GM12878 (cell line): Measurements from ENCODE around the gene ZNF544. TPM values are rescaled to one million over a fixed set of nuclear protein-coding genes. Genes with fewer than 3 reads are reported as not detected.

ENCODE experiments used
- ATAC-seq: fragments of 200-7000 bp; cut with Tn5 transposase; 3 replicates; pipeline ENCODE4 v1.9.1; 2020; ENCODE audit warnings: mild to moderate bottlenecking, moderate library complexity
- BruUV-seq: library from RNA; stranded (reverse); fragments of 400-500 nt; replicated peaks from 2 replicates; lab custom pipeline; 2021; lab: Mats Ljungman, UMichigan
- CTCF ChIA-PET: fragments of 300-600 bp; sonication (Branson Sonifier 250); formaldehyde crosslinking; extraction: SDS; loops from one replicate; lab custom pipeline; 2021; ENCODE audit warnings: inconsistent platforms; lab: Yijun Ruan, JAX
- POLR2A ChIA-PET: fragments of 350-600 bp; formaldehyde crosslinking; extraction: SDS; loops from one replicate; lab custom pipeline; 2021; ENCODE audit warnings: inconsistent platforms; lab: Charles Lee
- RAD21 ChIA-PET: fragments of 300-600 bp; sonication (Branson Sonifier 250); formaldehyde crosslinking; loops from one replicate; lab custom pipeline; 2023; ENCODE audit warnings: antibody characterized with exemption; ENCODE audit not compliant: unreplicated experiment; lab: Charles Lee
- SMC1A ChIA-PET: fragments of 300-600 bp; sonication (Branson Sonifier 250); formaldehyde crosslinking; loops from one replicate; lab custom pipeline; 2023; ENCODE audit not compliant: unreplicated experiment, uncharacterized antibody; lab: Charles Lee
- DNase-seq: peaks from one replicate; pipeline ENCODE4 v3.0.0-alpha.2; 2011; ENCODE audit warnings: low read depth, low spot score
- FAIRE-seq: peaks from 3 replicates; lab custom pipeline; 2011; peaks lifted over from hg19 to GRCh38; lab: Jason Lieb, UNC
- H2AFZ ChIP-seq: 2 replicates; pipeline ENCODE4 v1.6.0; 2011; ENCODE audit warnings: low read depth, low read length, control low read depth; ENCODE audit not compliant: control insufficient read depth
- H3K27ac ChIP-seq: 2 replicates; pipeline ENCODE4 v1.5.1; 2011; ENCODE audit warnings: control low read depth; ENCODE audit not compliant: control insufficient read depth, insufficient read depth
- H3K27me3 ChIP-seq, 2 experiments: replicated peaks in 1 of 2; 2 replicates each; pipeline versions ENCODE4 v1.6.0 to v1.6.1; 2011; ENCODE audit warnings: low read length in 1 of 2; ENCODE audit not compliant: control insufficient read depth in 2 of 2, insufficient read depth in 2 of 2
- H3K36me3 ChIP-seq, 2 experiments: 2 replicates each; pipeline ENCODE4 v1.5.1; 2011; ENCODE audit warnings: low read length in 1 of 2; ENCODE audit not compliant: control insufficient read depth in 2 of 2, insufficient read depth in 2 of 2
- H3K4me1 ChIP-seq: 2 replicates; pipeline ENCODE4 v1.6.1; 2011; ENCODE audit warnings: mild to moderate bottlenecking, low read length, moderate library complexity, mixed read lengths; ENCODE audit not compliant: control insufficient read depth, insufficient read depth
- H3K4me2 ChIP-seq: 2 replicates; pipeline ENCODE4 v1.6.0; 2011; ENCODE audit warnings: control low read depth; ENCODE audit not compliant: control insufficient read depth, insufficient read depth
- H3K4me3 ChIP-seq: fragments of 200-600 bp; sonication (generic); 2 replicates; pipeline ENCODE4 v1.5.1; 2016
- H3K79me2 ChIP-seq: 2 replicates; pipeline ENCODE4 v1.6.0; 2011; ENCODE audit warnings: low read length; ENCODE audit not compliant: control insufficient read depth, insufficient read depth
- H3K9ac ChIP-seq: 2 replicates; pipeline ENCODE4 v1.8.0; 2011; ENCODE audit warnings: low read length, control low read depth, mixed read lengths; ENCODE audit not compliant: control insufficient read depth, insufficient read depth
- H3K9me3 ChIP-seq: replicated peaks from 3 replicates; pipeline ENCODE4 v1.5.1; 2011; ENCODE audit warnings: mild to moderate bottlenecking, low read length; ENCODE audit not compliant: control insufficient read depth, insufficient read depth
- H4K20me1 ChIP-seq: 2 replicates; pipeline ENCODE4 v1.6.0; 2011; ENCODE audit not compliant: control insufficient read depth, insufficient read depth
- ATF7 ChIP-seq: fragments of 450-650 bp; IDR thresholded peaks from 2 replicates; pipeline ENCODE4 v1.6.1; 2016; ENCODE audit warnings: low read depth, mild to moderate bottlenecking
- CBFB ChIP-seq: IDR thresholded peaks from 2 replicates; pipeline ENCODE4 v1.6.1; 2016; ENCODE audit warnings: antibody characterized with exemption, low read depth
- E2F8 ChIP-seq: fragments of 450-650 bp; IDR thresholded peaks from 2 replicates; pipeline ENCODE4 v1.6.1; 2018; ENCODE audit warnings: mild to moderate bottlenecking, low read depth, moderate library complexity; ENCODE audit not compliant: partially characterized antibody
- ESRRA ChIP-seq: IDR thresholded peaks from 2 replicates; pipeline ENCODE4 v1.6.1; 2012; ENCODE audit warnings: mild to moderate bottlenecking, low read length, improper control_type of control experiment
- FOXK2 ChIP-seq: fragments of 450-650 bp; IDR thresholded peaks from 2 replicates; pipeline ENCODE4 v1.6.1; 2017; ENCODE audit warnings: mild to moderate bottlenecking, moderate library complexity
- HDAC2 ChIP-seq: fragments of 200-600 bp; sonication (generic); IDR thresholded peaks from 2 replicates; pipeline ENCODE4 v1.6.1; 2017
- IRF3 ChIP-seq: fragments of 450-650 bp; IDR thresholded peaks from 2 replicates; pipeline ENCODE4 v1.6.1; 2014; ENCODE audit warnings: mild to moderate bottlenecking
- MTA2 ChIP-seq: fragments of 450-650 bp; IDR thresholded peaks from 2 replicates; pipeline ENCODE4 v1.6.1; 2016; ENCODE audit warnings: low read depth, mild to moderate bottlenecking, moderate library complexity
- NFXL1 ChIP-seq: fragments of 450-650 bp; IDR thresholded peaks from 2 replicates; pipeline ENCODE4 v1.6.1; 2017; ENCODE audit warnings: antibody characterized with exemption, mild to moderate bottlenecking, borderline replicate concordance
- NFYA ChIP-seq: IDR thresholded peaks from 2 replicates; pipeline ENCODE4 v1.6.1; 2011; ENCODE audit warnings: low read depth, mild to moderate bottlenecking, low read length, improper control_type of control experiment, borderline replicate concordance
- REST ChIP-seq: IDR thresholded peaks from 2 replicates; pipeline ENCODE4 v1.6.1; 2012; ENCODE audit warnings: mild to moderate bottlenecking, low read depth, low read length
- RFX5 ChIP-seq: IDR thresholded peaks from 2 replicates; pipeline ENCODE4 v1.6.1; 2011; ENCODE audit warnings: low read depth, low read length, improper control_type of control experiment
- YY1 ChIP-seq: IDR thresholded peaks from 2 replicates; pipeline ENCODE4 v1.6.1; 2011; ENCODE audit warnings: low read depth, mild to moderate bottlenecking, low read length
- ZBTB4 ChIP-seq: fragments of 450-650 bp; formaldehyde crosslinking; IDR thresholded peaks from 2 replicates; pipeline ENCODE4 v1.4.0; 2022; ENCODE audit warnings: mild to moderate bottlenecking, moderate library complexity
- WGBS: methylation state at CpG from one replicate; pipeline ENCODE4 v1.1.6; 2016; ENCODE audit warnings: low lambda C conversion rate; ENCODE audit not compliant: insufficient replicate concordance, insufficient coverage; ENCODE audit errors: missing lambda C conversion rate; 5-methylcytosine and 5-hydroxymethylcytosine counted together
- in situ Hi-C: fragments of 300-500 bp; cut with MboI; formaldehyde crosslinking; loops from 9 replicates; pipeline ENCODE4 v1.14.3; 2018; ENCODE audit warnings: mixed read lengths
- intact Hi-C: fragments of 100-400 bp; cut with micrococcal nuclease; formaldehyde crosslinking; loops from one replicate; pipeline ENCODE4 v1.14.2; 2022; ENCODE audit not compliant: unreplicated experiment
- polyA plus RNA-seq, 11 experiments: library from polyadenylated mRNA; depleted of rRNA in 4 of 11; unstranded in 6 of 11; stranded (reverse) in 5 of 11; fragments of >200 nt; fragmentation: Nextera tagmentation in 4 of 11; fragmentation: Illumina TruSeq in 1 of 11; extraction: Ambion mirVana in 4 of 11; extraction: Trizol in 1 of 11; gene quantifications; 1 replicate in 1 of 11; 2 replicates in 10 of 11; pipeline versions ENCODE4 v1.2.1 to v1.2.3, GENCODE V29; 2011 to 2016; ENCODE audit warnings: inconsistent platforms in 2 of 11, missing spikeins in 2 of 11, low read depth in 1 of 11
- total RNA-seq, 4 experiments: library from RNA; depleted of rRNA in 3 of 4; stranded (reverse); fragments of >200 nt in 3 of 4; fragmentation: Illumina TruSeq in 1 of 4; extraction: Trizol in 1 of 4; gene quantifications; 2 replicates each; pipeline versions ENCODE4 v1.2.1 to v1.2.3, GENCODE V29; 2013 to 2021

ZNF544 gene
- total and polyA plus RNA-seq, 10 of the 15 experiments (the other 5 are each of a cell fraction or from before 2014, with no cell fraction given) = 27.3 to 70.1 (median 42.6) TPM

- TF ChIP-seq E2F8 (no peak), IRF3 (no peak)
These were observed 14.6 kb downstream of the ZNF544 start (continued) for GRCh38 chr19:58243351-58243750.

GRCh38 chr19:58248886-58249285 is 20.2 kb downstream of the ZNF544 start:
- no peak overlapping the region for H3K4me2 ChIP-seq
- intact Hi-C loops (no loop called here), in situ Hi-C loops (no loop called here)
- no peak overlapping the region for H2AFZ ChIP-seq
- H3K4me3 ChIP-seq = no peak overlapping the region
- no peaks in the 10 kb centered on the region for H3K4me1 ChIP-seq
- H3K9ac ChIP-seq = no peak overlapping the region
- ChIA-PET SMC1A (no interaction called here), RAD21 (no interaction called here), CTCF (no interaction called here), POLR2A (no interaction called here)
- ATAC-seq (no peak), FAIRE-seq (no peak), DNase-seq (no peak)
- H4K20me1 ChIP-seq = no peaks in the 10 kb centered on the region
- peaks cover 71% of the 10 kb centered on the region for H3K9me3 ChIP-seq
- H3K79me2 ChIP-seq = no peaks in the 10 kb centered on the region
- no peak overlapping the region for H3K27ac ChIP-seq
- H3K36me3 ChIP-seq = peaks cover 28 to 66% of the 10 kb centered on the region in 2 experiments
- no TSS peak for BruUV-seq
- 100% methylated on average over 3 of the region's 3 CpGs for WGBS
- H3K27me3 ChIP-seq = no peaks in the 10 kb centered on the region
- TF ChIP-seq YY1 (no peak), REST (no peak), FOXK2 (no peak), RFX5 (no peak), HDAC2 (no peak), ZBTB4 (CRISPR knock-in tag) (no peak), NFXL1 (no peak), ATF7 (no peak), NFYA (no peak), MTA2 (no peak), CBFB (no peak), ESRRA (no peak)
